Hematopoietic multipotent progenitor cell treated with erythropoietin and hydrocortisone succinate and interleukin-3 and kit ligand, for 15 days (in vitro differentiated cells): ENCODE data around the gene ADSL.

Experiments
- DNase-seq: peaks from one replicate; pipeline ENCODE4 v3.0.0-alpha.2; 2015; ENCODE audit warnings: low spot score

Gene ADSL

GRCh38 chr22:40418366-40419201 is 72.3 kb downstream of the ADSL start:
- DNase-seq, result no peak

DNA sequence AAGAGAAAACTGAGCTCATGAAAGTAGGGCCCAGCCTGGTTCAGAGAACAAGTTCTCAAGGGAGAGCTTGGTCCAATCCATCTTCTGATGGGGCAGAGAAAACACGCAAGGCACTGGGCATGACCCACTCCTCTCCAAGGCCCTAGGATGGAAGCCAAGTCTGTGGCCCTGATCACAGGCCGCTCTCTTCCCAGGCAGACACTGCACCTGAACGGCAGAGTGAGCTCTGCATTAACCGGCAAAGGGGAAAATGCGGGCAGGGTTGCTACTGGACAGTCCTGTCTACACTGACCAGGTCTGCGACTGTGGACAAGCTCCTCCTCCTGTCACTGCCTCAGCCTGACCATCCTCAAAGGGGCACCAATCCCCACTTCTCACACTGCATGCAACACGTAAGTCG is 73.4 kb downstream of the ADSL start:
- no peak for DNase-seq

DNA sequence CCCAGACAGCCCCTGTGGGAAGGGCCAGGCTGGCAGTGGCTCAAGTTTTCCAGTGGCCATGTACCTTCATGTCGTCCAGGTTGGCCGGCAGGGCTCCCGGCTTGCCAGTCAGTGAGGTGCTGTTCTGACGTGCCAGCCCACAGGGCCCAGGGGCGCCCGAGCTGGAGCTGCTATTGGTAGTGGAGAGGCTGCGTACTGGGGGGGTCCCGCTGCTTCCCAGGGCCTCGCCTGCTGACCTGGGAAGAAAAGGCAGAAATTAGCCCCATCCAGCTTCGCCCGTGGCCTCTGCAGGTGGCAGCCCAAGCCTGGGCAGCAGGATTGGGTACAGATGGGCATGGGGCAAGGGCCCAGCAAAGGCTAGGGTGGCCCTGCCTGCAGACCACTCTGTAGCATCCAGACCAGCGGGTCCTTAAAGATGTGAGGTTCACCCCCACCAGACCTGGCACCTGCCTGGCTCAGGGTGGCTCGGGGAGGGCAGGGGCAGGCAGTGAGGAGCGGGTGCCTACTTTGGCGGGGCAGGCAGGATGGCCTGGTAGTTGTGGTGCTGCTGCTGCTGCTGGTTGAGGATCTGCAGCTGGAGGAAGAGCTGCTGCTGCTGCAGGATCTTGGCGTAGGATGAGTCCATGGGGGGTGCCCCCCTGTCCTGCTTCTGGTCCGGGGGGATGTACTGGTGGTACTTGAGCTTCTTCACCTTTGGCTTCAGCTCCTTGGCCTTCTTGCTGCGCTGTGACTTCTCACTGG is 74.2 kb downstream of the ADSL start:
- DNase-seq, result no peak

DNA sequence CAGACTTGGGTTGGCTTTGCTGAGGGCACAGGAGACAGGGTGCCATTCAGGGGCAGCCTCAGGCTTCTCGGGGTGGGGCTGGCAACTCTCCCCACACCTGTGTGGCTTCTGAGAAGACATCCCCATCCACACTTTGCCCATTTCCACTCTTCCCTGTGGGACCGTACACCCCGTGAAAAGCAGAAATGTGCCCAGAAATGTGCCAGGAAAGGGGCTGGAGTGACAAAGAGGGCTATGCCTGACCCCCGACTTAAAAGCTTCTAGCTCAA is 74.7 kb downstream of the ADSL start:
- no peak for DNase-seq

DNA sequence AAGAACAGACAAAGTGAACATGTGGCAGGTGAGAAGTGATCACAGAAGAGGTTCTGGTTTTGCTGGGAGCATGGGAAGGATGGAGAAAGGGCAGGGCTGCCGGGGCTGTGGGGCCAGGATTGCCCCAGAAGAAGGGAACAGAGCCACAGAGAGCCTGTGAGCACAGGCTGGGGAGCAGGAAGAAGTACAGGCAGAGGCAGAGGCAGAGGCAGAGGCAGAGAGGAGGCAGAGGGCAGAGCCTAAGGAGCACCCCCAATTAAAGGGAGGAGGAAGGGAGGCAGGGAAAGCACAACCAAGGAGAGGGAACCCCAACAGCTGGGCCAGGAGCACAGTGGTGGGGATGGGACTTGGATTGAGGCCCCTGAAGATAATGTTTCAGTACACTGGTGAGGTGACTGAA is 75.6 kb downstream of the ADSL start:
- no peak for DNase-seq

- no peak for DNase-seq
These were observed 76.4 kb downstream of the ADSL start for GRCh38 chr22:40422558-40423309.

DNA sequence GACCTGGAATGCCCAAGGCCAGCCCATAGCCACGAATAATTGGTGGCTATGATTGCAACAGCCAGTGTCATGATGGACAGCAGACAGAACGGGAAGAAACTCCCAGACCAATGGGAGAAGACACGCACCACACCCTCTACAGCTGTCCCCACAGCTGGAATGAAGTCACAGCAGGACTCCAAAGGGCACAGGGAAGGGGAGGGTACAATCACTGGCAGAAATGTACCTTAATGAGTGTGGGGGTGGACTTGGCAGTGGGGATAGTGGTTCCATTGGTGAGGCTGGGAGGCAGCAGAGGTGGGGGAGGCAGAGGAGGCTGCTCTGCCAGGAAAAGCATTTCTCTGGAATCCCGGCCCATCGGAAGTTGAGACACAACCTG is 77.0 kb downstream of the ADSL start:
- DNase-seq, result no peak

- no peak for DNase-seq
These were observed 77.8 kb downstream of the ADSL start for GRCh38 chr22:40423882-40424640.

DNA sequence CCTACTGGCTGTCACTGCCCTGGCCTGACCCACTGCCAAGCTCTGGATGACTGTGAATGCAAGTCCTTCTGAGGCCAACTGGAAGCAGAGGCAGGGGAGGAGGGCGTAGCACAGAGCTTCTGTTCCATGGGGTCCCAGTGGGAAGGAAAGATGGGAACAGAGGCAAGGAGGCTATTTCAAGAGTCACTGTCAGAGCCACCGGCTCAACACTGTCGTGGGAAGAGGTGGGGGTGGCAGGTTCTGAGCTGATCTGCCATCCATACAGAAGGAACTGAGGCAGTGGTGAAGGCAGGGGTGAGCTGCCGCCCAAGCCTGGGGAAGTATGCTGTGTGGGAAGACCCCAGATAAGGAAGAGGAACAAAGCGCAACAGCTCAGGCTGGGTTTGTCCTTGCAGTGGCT is 78.8 kb downstream of the ADSL start:
- no peak for DNase-seq

GRCh38 chr22:40426594-40427333 is 80.5 kb downstream of the ADSL start:
- DNase-seq, result no peak

GRCh38 chr22:40428796-40429195 is 82.5 kb downstream of the ADSL start:
- no peak for DNase-seq

- DNase-seq, result no peak
These were observed 83.2 kb downstream of the ADSL start for GRCh38 chr22:40429481-40429880.

DNA sequence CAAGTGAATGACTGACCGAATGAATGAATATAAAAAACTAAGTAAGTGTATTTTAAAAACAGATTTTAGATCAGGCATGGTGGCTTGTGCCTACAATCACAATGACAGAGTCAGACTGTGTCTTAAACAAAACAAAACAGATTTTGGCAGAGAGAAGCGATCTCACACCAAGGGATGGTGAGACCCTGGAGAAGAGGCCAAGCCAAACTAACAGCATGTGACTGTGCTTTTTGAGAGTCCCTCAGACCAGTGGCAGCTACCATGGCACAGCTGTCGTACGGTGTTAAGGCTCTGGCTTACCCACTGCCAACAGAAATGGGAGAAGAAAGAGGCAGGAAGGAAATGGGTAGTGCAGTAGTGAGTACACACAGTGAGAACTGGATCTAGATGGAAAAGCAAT is 84.7 kb downstream of the ADSL start:
- no peak for DNase-seq

GRCh38 chr22:40432157-40432556 is 85.9 kb downstream of the ADSL start:
- DNase-seq, result no peak

- no peak for DNase-seq
These were observed 86.3 kb downstream of the ADSL start for GRCh38 chr22:40432625-40433024.

DNA sequence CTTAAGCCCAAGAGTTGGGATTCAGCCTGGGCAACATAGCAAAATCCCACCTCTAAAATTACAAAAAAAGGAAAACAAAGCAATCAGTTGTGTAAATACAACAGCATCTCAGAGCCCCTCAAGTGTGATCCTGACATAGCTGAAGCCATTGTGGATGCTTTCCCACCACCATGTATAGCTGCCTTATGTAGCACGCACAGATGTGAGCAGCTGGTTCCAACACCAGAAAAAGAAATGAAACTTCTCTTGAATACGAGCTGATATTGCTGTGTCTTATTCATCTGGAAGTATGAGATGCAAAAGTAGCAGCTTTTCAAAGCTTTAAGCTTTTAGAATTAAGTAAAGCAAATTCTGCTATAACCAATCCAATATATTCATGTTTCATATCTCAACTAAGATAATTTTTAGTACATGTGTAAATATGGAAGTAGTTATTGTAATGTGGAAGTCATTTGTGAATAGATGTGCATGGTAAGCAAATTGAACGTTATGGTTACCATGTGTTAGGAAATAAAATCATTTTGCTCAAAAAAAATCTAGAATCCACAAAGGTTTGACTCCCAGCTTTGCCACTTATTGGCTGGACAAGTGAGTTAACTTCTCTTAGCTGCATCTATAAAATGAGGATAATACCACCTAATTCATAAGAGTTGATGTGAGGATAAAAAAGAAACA is 87.3 kb downstream of the ADSL start:
- no peak for DNase-seq

- no peak for DNase-seq
These were observed 87.8 kb downstream of the ADSL start for GRCh38 chr22:40434106-40434505.

DNA sequence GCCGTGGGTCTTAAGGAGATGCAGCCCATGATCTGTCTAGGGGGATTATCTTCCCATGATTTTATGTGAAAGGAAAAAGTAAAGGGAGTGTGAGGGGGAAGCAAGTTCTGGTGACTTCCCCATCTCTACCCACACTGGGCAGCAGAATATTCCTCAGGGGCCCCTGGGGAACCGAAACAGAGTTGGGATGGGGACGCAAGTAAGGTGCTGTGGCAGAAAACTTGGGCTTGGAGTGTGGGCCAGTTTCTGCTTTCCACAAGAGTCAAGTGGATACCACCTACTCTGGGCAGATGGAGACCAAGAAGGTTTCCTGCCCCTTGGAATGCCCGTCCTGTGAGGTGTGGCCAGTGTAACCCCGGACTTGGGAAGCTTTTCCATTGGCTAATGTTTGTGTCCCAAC is 88.4 kb downstream of the ADSL start:
- no peak for DNase-seq

GRCh38 chr22:40436505-40437431 is 90.5 kb downstream of the ADSL start:
- peak; percentile 73 for DNase-seq
